Nephron (organoid): ENCODE results near the gene STARD10.

Source experiments
- H3K27ac Mint-ChIP-seq, 3 experiments: 2 replicates each; pipeline ENCODE4 v1.8.0; 2020; ENCODE audit warnings: mixed read lengths in 3 of 3, mild to moderate bottlenecking in 2 of 3, moderate library complexity in 1 of 3
- H3K27me3 Mint-ChIP-seq: 2 replicates; pipeline ENCODE4 v1.8.0; 2021; ENCODE audit warnings: low read depth, mild to moderate bottlenecking, moderate library complexity, mixed read lengths
- H3K36me3 Mint-ChIP-seq: 2 replicates; pipeline ENCODE4 v1.8.0; 2020; ENCODE audit warnings: low read depth, mixed read lengths
- H3K4me1 Mint-ChIP-seq: 2 replicates; pipeline ENCODE4 v1.8.0; 2020; ENCODE audit warnings: mixed read lengths
- H3K4me3 Mint-ChIP-seq, 3 experiments: 2 replicates each; pipeline ENCODE4 v1.8.0; 2020; ENCODE audit warnings: mild to moderate bottlenecking in 3 of 3, mixed read lengths in 3 of 3, moderate library complexity in 2 of 3
- H3K9me3 Mint-ChIP-seq: 2 replicates; pipeline ENCODE4 v1.8.0; 2020; ENCODE audit warnings: mixed read lengths
- CTCF ChIP-seq, 3 experiments: fragments of 200-600 bp; sonication (generic); IDR thresholded peaks; one replicate each; pipeline ENCODE4 v1.5.0; 2021; ENCODE audit warnings: antibody characterized with exemption in 3 of 3; ENCODE audit not compliant: unreplicated experiment in 3 of 3

The STARD10 gene

GRCh38 chr11:72781063-72781312 lies 12.9 kb downstream of the STARD10 start:
- H3K9me3 Mint-ChIP-seq, result no peaks in the 10 kb centered on the region

GRCh38 chr11:72780296-72781062 lies 13.4 kb downstream of the STARD10 start:
- Mint-ChIP-seq H3K27ac (no peak overlapping the region), H3K4me1 (peaks cover 30% of the 10 kb centered on the region), H3K36me3 (no peaks in the 10 kb centered on the region), H3K9me3 (no peaks in the 10 kb centered on the region), H3K4me3 (peak overlapping the region; percentile 70 to 84 (median 77)), H3K27me3 (peaks cover 4% of the 10 kb centered on the region)
- TF ChIP-seq CTCF (IDR thresholded peaks at IDR 0.05; ENCODE audit: unreplicated experiment in 3 of 3), result no peak

More at GRCh38 chr11:72781063-72781312, 12.9 kb downstream of the STARD10 start:
- no peak for TF ChIP-seq CTCF (IDR thresholded peaks at IDR 0.05; ENCODE audit: unreplicated experiment in 3 of 3)
- peaks cover 26% of the 10 kb centered on the region for H3K4me1 Mint-ChIP-seq
- peaks cover 4% of the 10 kb centered on the region for H3K27me3 Mint-ChIP-seq
- peak overlapping the region; percentile 70 to 84 (median 77) for H3K4me3 Mint-ChIP-seq
- no peaks in the 10 kb centered on the region for H3K36me3 Mint-ChIP-seq
- no peak overlapping the region for H3K27ac Mint-ChIP-seq

GRCh38 chr11:72779495-72780128 lies 14.2 kb downstream of the STARD10 start:
- Mint-ChIP-seq H3K27ac (peak overlapping the region; percentile 1 to 75 (median 54)), H3K9me3 (no peaks in the 10 kb centered on the region), H3K36me3 (no peaks in the 10 kb centered on the region), H3K4me1 (peaks cover 39% of the 10 kb centered on the region), H3K4me3 (peak overlapping the region; percentile 70 to 84 (median 77)), H3K27me3 (peaks cover 9% of the 10 kb centered on the region)
- TF ChIP-seq CTCF (IDR thresholded peaks at IDR 0.05; ENCODE audit: unreplicated experiment in 3 of 3), result no peak

GRCh38 chr11:72778535-72779494 lies 15.0 kb downstream of the STARD10 start:
- Mint-ChIP-seq H3K4me1 (peaks cover 43% of the 10 kb centered on the region), H3K27ac (peak overlapping the region; percentile 1 to 75 (median 54)), H3K9me3 (no peaks in the 10 kb centered on the region), H3K36me3 (no peaks in the 10 kb centered on the region), H3K27me3 (peaks cover 9% of the 10 kb centered on the region), H3K4me3 (peak overlapping the region; percentile 70 to 84 (median 77))
- TF ChIP-seq CTCF (IDR thresholded peaks at IDR 0.05; ENCODE audit: unreplicated experiment in 3 of 3), result no peak

GRCh38 chr11:72777755-72778278 lies 16.0 kb downstream of the STARD10 start:
- Mint-ChIP-seq H3K4me3 (peak overlapping the region in 2 of 3 experiments; percentile 17 to 34), H3K27ac (no peak overlapping the region), H3K27me3 (peaks cover 9% of the 10 kb centered on the region), H3K4me1 (peaks cover 49% of the 10 kb centered on the region), H3K36me3 (no peaks in the 10 kb centered on the region), H3K9me3 (no peaks in the 10 kb centered on the region)
- no peak for TF ChIP-seq CTCF (IDR thresholded peaks at IDR 0.05; ENCODE audit: unreplicated experiment in 3 of 3)
